Measurements from ENCODE around the gene SLC43A1.

The SLC43A1 gene

DNA sequence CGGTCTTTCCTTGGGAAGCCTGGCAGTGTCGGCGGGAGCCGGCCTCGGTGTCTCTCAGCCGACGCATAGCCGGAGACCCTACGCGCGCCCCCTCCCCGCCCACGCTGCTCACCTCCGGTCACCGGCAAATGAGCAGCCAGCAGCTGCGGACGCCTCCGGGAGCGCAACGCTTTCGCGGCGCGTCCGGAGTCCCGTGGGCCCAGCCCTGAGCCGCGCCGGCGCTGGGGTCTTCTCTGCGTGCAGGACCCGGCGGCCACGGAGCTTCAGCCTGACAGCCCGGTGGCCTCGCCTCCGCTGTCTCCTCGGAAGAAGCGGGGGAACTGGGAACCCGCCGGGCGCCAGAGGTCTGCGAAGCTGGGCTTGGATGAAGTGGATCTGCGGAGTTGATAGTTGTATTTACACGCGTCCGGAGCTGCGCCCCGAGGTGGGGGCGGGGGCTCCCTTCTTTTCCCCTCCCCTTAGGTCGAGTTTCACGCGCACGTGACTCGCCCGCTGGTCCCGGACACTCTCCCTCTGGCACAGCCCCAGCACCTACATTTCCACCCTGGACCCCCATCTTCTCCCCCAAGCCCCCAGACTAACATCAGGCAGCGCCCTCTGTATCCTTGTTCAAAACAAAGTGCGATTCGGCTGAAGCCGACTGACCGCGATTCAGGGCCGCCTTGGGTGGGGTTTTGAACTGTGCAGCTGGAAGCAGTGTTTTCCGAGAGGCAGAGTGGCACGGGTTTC, at the start of gene SLC43A1:
Gene SLC43A1, minus strand, starts transcription at position 371 of the 729 bp plus-strand sequence. CDS start 1,591 bp downstream, outside the sequence.
- no peak for DNase-seq (ENCODE audit: extremely low read depth, low read depth)
- TF ChIP-seq, protein P1, sequence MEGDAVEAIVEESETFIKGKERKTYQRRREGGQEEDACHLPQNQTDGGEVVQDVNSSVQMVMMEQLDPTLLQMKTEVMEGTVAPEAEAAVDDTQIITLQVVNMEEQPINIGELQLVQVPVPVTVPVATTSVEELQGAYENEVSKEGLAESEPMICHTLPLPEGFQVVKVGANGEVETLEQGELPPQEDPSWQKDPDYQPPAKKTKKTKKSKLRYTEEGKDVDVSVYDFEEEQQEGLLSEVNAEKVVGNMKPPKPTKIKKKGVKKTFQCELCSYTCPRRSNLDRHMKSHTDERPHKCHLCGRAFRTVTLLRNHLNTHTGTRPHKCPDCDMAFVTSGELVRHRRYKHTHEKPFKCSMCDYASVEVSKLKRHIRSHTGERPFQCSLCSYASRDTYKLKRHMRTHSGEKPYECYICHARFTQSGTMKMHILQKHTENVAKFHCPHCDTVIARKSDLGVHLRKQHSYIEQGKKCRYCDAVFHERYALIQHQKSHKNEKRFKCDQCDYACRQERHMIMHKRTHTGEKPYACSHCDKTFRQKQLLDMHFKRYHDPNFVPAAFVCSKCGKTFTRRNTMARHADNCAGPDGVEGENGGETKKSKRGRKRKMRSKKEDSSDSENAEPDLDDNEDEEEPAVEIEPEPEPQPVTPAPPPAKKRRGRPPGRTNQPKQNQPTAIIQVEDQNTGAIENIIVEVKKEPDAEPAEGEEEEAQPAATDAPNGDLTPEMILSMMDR (IDR thresholded peaks at IDR 0.05; ENCODE audit: low read depth, low read length) = no peak

DNA sequence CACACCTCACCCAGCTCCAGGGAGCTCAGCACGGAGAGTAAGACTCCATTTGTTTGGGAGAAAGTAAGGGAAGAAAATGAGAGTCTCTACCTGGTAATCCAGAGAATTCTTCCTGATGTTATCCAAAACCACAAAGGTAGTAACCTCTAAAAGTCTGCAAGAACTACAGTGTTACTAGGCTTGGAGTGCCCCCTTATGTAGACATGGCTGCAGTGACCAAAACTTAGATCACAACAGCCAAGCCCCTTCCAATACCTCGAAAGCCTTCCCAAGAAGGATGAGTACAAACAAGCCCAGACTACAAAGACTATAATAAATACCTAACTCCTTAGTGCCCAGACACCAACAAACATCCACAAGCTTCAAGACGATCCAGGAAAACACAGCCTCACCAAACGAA, 47.1 kb upstream of the SLC43A1 start:
- TF ChIP-seq, protein P1 (IDR thresholded peaks at IDR 0.05; ENCODE audit: low read depth, low read length) = no peak
- DNase-seq (ENCODE audit: extremely low read depth, low read depth) = no peak

DNA sequence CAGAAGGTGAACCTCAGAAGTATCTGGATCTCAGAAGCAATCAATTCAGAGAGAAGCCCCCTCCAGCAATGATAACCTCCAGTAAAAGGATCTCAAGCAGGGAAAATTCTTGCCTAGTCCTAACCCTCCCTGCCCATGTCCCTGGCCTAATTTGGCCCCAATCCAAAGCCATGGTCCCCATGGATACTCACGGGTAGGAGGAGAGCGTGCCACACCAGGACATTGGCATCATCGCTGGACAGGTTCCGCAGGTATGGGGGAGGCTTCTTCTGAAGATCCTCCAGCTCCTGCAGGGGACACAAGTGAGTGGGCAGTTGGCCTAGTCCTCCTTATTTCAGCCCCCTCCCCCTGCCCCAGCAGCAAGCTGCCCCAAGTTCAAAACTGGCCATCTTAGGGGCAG, 44.6 kb upstream of the SLC43A1 start:
- TF ChIP-seq, protein P1 (IDR thresholded peaks at IDR 0.05; ENCODE audit: low read depth, low read length) = no peak

DNA sequence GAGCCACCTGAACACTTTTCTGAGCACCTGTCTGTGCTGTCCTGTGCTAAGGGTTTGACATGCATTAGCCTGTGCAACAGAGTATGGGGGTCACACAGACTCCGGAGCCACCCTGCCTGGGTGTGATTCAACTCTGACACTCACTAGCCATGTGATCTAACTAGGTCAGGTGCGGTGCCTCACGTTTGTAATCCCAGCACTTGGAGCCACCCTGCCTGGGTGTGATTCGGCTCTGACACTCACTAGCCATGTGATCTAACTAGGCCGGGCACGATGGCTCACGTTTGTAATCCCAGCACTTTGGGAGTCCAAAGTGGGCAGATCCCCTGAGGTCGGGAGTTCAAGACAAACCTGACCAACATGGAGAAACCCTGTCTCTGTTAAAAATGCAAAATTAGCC, 40.5 kb upstream of the SLC43A1 start:
- TF ChIP-seq, protein P1 (IDR thresholded peaks at IDR 0.05; ENCODE audit: low read depth, low read length) = no peak
- no peak for DNase-seq (ENCODE audit: extremely low read depth, low read depth)

More for the DNA sequence above, 44.6 kb upstream of the SLC43A1 start:
- DNase-seq (ENCODE audit: extremely low read depth, low read depth) = no peak

DNA sequence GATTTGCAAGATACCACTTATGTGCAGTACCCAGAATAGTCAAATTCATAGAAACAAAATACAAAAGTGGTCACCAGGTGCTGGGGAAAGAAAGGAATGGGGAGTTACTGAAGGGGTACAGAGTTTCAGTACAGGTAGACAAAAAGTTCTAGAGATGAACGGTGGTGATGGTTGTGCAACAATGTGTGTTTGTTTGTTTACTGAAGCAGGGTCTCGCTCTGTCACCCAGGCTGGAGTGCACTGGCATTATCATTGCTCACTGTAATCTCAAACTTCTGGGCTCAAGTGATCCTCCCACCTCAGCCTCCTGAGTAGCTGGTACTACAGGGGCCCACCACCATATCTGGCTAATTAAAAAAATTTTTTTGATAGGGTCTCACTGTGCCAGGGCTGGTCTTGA, 39.9 kb upstream of the SLC43A1 start:
- DNase-seq (ENCODE audit: extremely low read depth, low read depth) = no peak

DNA sequence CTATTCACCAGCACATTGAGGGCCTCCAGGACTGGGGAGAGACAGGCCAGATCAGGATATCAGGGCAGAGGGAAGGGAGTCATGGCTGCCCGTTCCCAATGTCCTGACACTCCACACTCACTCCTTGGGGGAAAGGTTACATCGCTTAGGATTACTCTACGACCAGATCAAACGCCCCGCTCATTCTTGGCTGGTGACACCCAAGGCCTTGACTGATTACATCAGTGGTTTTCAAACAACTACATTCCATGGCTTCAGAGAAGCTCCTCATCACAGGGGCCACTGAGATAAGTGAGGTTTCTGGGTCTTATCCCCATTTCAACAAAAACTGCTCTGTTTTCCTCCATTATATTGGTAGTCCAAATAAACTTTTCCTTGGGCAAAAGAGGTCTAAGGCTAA, 37.0 kb upstream of the SLC43A1 start:
- TF ChIP-seq, protein P1 (IDR thresholded peaks at IDR 0.05; ENCODE audit: low read depth, low read length) = no peak
- DNase-seq (ENCODE audit: extremely low read depth, low read depth) = no peak

More for the DNA sequence above, 39.9 kb upstream of the SLC43A1 start:
- TF ChIP-seq, protein P1 (IDR thresholded peaks at IDR 0.05; ENCODE audit: low read depth, low read length) = no peak

DNA sequence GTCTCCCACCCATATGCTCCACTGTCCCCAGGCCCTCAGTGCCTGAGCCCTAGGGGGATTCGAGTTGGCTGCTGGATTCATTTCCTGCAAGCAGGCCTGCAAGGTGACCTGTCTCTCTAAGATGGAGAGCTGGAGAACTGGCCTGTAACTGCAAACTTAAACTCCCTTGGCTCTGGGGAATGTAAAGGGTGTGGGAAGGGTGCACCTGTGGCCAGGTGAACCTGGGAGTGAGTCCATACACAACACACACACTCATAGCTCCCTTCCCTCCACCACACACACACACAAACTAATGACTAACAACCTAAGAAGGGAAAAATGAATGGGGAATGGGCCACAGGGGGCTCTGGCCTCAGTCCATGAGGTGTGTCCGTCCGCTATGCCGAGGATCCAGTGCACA, 36.4 kb upstream of the SLC43A1 start:
- TF ChIP-seq, protein P1 (IDR thresholded peaks at IDR 0.05; ENCODE audit: low read depth, low read length) = no peak

More for the DNA sequence above, 36.4 kb upstream of the SLC43A1 start:
- no peak for DNase-seq (ENCODE audit: extremely low read depth, low read depth)

All from AG09319 (cell line).